ENCODE measurements around the gene GSTM2. TPM values are rescaled to one million over a fixed set of nuclear protein-coding genes. Genes with fewer than 3 reads are reported as not detected.

Gene GSTM2
- total RNA-seq, 1 experiment from 2014 or later = 0.84 TPM

- Mint-ChIP-seq H3K36me3 (ENCODE audit: insufficient read depth, unreplicated experiment) (no peaks in the 10 kb centered on the region), H3K27ac (ENCODE audit: unreplicated experiment) (no peak overlapping the region), H3K27me3 (ENCODE audit: insufficient read depth, unreplicated experiment) (no peaks in the 10 kb centered on the region), H3K9me3 (ENCODE audit: unreplicated experiment) (peaks cover 15% of the 10 kb centered on the region), H3K4me3 (ENCODE audit: unreplicated experiment) (no peak overlapping the region), H3K4me1 (ENCODE audit: low read depth, unreplicated experiment) (no peaks in the 10 kb centered on the region)
- no peak for DNase-seq
- Histone ChIP-seq H3K4me3 (ENCODE audit: low read depth, low read length) (no peak overlapping the region), H3K9me3 (no peaks in the 10 kb centered on the region; the same call in 1 of the 2 replicates), H3K36me3 (ENCODE audit: control insufficient read depth, insufficient read depth, low read length) (no peaks in the 10 kb centered on the region), H3K4me1 (no peaks in the 10 kb centered on the region), H3K27me3 (replicated peaks; ENCODE audit: control insufficient read depth, insufficient read depth, low read length) (no peaks in the 10 kb centered on the region)
- intact Hi-C loops (cut with micrococcal nuclease; ENCODE audit: unreplicated experiment) = no loop called here
- ChIA-PET CTCF (no interaction called here), POLR2A (no interaction called here)
- TF ChIP-seq CTCF (IDR thresholded peaks at IDR 0.05; ENCODE audit: insufficient read depth in 1 of 2, low read depth in 1 of 2, low read length in 1 of 2, severe bottlenecking in 1 of 2, unreplicated experiment in 1 of 2) = no peak
- no TSS peak for BruUV-seq (replicated peaks)
Observed at GRCh38 chr1:109712321-109712864, 44.5 kb downstream of the GSTM2 start.

- no TSS peak for BruUV-seq (replicated peaks)
Observed at GRCh38 chr1:109713636-109714035, 45.8 kb downstream of the GSTM2 start.

GRCh38 chr1:109714661-109715372 lies 47.0 kb downstream of the GSTM2 start:
- ChIA-PET POLR2A (no interaction called here), CTCF (no interaction called here)
- no peaks in the 10 kb centered on the region for H3K9me3 Mint-ChIP-seq (ENCODE audit: unreplicated experiment)
- H3K4me3 ChIP-seq (ENCODE audit: low read depth, low read length) = no peak overlapping the region
- H3K27me3 ChIP-seq (replicated peaks; ENCODE audit: control insufficient read depth, insufficient read depth, low read length) = no peaks in the 10 kb centered on the region
- no peak overlapping the region for H3K27ac Mint-ChIP-seq (ENCODE audit: unreplicated experiment)
- no peak for DNase-seq
- intact Hi-C loops (cut with micrococcal nuclease; ENCODE audit: unreplicated experiment) = no loop called here
- no peaks in the 10 kb centered on the region for H3K36me3 ChIP-seq (ENCODE audit: control insufficient read depth, insufficient read depth, low read length)
- BruUV-seq (replicated peaks) = no TSS peak
- peaks cover 4% of the 10 kb centered on the region; the same call in 1 of the 2 replicates for H3K4me1 ChIP-seq
- no peak overlapping the region for H3K4me3 Mint-ChIP-seq (ENCODE audit: unreplicated experiment)
- H3K9me3 ChIP-seq = no peaks in the 10 kb centered on the region
- H3K36me3 Mint-ChIP-seq (ENCODE audit: insufficient read depth, unreplicated experiment) = no peaks in the 10 kb centered on the region
- TF ChIP-seq CTCF (IDR thresholded peaks at IDR 0.05; ENCODE audit: insufficient read depth in 1 of 2, low read depth in 1 of 2, low read length in 1 of 2, severe bottlenecking in 1 of 2, unreplicated experiment in 1 of 2) = no peak
- no peaks in the 10 kb centered on the region for H3K27me3 Mint-ChIP-seq (ENCODE audit: insufficient read depth, unreplicated experiment)
- H3K4me1 Mint-ChIP-seq (ENCODE audit: low read depth, unreplicated experiment) = peaks cover 7% of the 10 kb centered on the region

More at GRCh38 chr1:109713636-109714035, 45.8 kb downstream of the GSTM2 start:
- no peaks in the 10 kb centered on the region; the same call in 1 of the 2 replicates for H3K9me3 ChIP-seq
- H3K36me3 ChIP-seq (ENCODE audit: control insufficient read depth, insufficient read depth, low read length) = no peaks in the 10 kb centered on the region
- H3K4me3 ChIP-seq (ENCODE audit: low read depth, low read length) = no peak overlapping the region
- H3K27me3 Mint-ChIP-seq (ENCODE audit: insufficient read depth, unreplicated experiment) = no peaks in the 10 kb centered on the region
- H3K4me3 Mint-ChIP-seq (ENCODE audit: unreplicated experiment) = no peak overlapping the region
- intact Hi-C loops (cut with micrococcal nuclease; ENCODE audit: unreplicated experiment) = no loop called here
- ChIA-PET POLR2A (no interaction called here), CTCF (no interaction called here)
- no peaks in the 10 kb centered on the region for H3K36me3 Mint-ChIP-seq (ENCODE audit: insufficient read depth, unreplicated experiment)
- H3K4me1 Mint-ChIP-seq (ENCODE audit: low read depth, unreplicated experiment) = peaks cover 4% of the 10 kb centered on the region
- H3K27me3 ChIP-seq (replicated peaks; ENCODE audit: control insufficient read depth, insufficient read depth, low read length) = no peaks in the 10 kb centered on the region
- H3K9me3 Mint-ChIP-seq (ENCODE audit: unreplicated experiment) = peaks cover 3% of the 10 kb centered on the region
- no peak overlapping the region for H3K27ac Mint-ChIP-seq (ENCODE audit: unreplicated experiment)
- no peak for DNase-seq
- no peaks in the 10 kb centered on the region for H3K4me1 ChIP-seq
- no peak for TF ChIP-seq CTCF (IDR thresholded peaks at IDR 0.05; ENCODE audit: insufficient read depth in 1 of 2, low read depth in 1 of 2, low read length in 1 of 2, severe bottlenecking in 1 of 2, unreplicated experiment in 1 of 2)
